ENCODE results near the gene SLC25A21.

SLC25A21 gene

GRCh38 chr14:36767603-36768281, 404.7 kb downstream of the SLC25A21 start:
- DNase-seq (ENCODE audit: low read depth, low spot score) = peak; percentile 34

- no peak for DNase-seq (ENCODE audit: low read depth, low spot score)
These were observed 405.4 kb downstream of the SLC25A21 start for GRCh38 chr14:36766974-36767373.

- DNase-seq (ENCODE audit: low read depth, low spot score) = no peak
These were observed 414.4 kb downstream of the SLC25A21 start for GRCh38 chr14:36757734-36758601.

DNA sequence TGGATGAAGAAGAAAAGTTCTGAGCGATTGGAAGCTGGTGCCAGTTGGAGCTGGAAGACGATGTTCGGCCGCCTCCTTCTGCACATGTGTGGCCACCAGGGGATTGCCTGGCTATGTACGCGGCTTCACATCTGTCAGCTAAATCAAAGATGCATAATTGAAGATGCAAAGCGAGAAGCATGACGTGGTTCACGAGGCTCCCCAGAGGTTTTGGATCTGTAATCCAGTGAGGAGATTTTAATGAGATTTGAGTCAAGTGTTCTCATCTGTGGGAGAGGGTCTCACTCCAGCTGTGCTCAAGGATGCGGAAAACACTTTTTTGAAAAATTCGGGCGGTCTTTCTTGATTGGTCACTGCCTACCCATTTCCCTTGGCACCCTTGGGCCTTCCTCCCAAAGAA, 416.2 kb downstream of the SLC25A21 start:
- no peak for DNase-seq (ENCODE audit: low read depth, low spot score)

DNA sequence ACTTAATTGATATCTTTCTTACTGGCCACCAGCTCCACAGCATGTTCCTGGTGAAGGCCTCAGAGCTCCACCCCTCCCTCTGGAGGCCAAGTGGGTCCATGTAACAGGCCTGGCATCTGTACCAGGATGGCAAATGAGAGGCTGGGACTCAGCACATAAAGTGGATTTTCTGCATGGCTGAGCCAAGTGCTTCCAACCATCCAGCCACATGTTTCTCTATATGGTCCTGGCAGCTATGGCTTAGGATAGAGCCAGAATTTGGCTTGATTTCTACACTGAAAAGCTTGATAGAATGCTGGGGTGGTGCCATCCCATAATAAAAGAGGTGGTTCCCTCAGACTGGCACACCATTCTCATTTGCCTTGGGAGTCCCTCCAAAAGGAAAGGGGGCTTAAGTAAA, 416.6 kb downstream of the SLC25A21 start:
- no peak for DNase-seq (ENCODE audit: low read depth, low spot score)

DNA sequence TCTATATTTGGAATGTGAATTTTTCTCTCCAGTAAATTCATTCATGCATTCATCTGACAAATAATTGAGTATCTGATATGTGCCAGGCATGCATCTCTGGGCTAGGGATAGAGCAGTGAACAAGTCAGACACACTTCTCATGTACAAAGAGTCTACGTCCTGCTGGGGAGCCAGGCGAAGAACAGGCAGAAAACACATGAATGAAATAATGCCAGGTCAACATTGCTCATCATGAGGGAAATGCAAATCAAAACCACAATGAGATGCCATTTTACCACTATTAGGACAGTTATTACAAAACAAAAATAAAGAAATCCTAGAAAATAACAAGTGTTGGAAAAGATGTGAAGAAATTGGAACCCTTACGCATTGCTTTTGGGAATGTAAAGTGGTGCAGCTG, 420.5 kb downstream of the SLC25A21 start:
- DNase-seq (ENCODE audit: low read depth, low spot score) = no peak

GRCh38 chr14:36751106-36751505, 421.3 kb downstream of the SLC25A21 start:
- DNase-seq (ENCODE audit: low read depth, low spot score) = no peak

DNA sequence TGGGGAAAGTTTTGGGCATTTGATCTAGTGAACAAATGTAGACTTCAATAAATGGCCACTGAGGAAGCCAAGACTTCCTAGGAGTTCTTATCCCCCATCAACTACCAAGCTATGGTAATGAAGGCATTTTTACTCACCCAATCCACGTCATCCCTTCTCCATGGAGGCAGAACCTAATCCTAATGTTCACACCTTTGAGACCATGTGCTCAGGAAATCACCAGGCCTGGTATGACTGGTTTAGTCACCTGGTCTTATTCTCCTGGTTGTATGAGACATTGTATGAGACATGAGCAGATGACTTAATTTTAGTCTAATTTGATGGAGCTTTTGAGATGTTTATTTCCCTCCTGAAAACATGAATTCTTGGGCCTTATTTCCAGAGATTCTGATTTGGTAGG, 422.2 kb downstream of the SLC25A21 start:
- no peak for DNase-seq (ENCODE audit: low read depth, low spot score)

GRCh38 chr14:36748610-36749213, 423.7 kb downstream of the SLC25A21 start:
- DNase-seq (ENCODE audit: low read depth, low spot score) = no peak

- peak; percentile 46 for DNase-seq (ENCODE audit: low read depth, low spot score)
These were observed 424.8 kb downstream of the SLC25A21 start for GRCh38 chr14:36747411-36748184.

- no peak for DNase-seq (ENCODE audit: low read depth, low spot score)
These were observed 425.5 kb downstream of the SLC25A21 start for GRCh38 chr14:36746872-36747271.

GRCh38 chr14:36741858-36742257, 430.5 kb downstream of the SLC25A21 start:
- no peak for DNase-seq (ENCODE audit: low read depth, low spot score)

- no peak for DNase-seq (ENCODE audit: low read depth, low spot score)
These were observed 434.1 kb downstream of the SLC25A21 start for GRCh38 chr14:36738269-36738668.

GRCh38 chr14:36726128-36726527, 446.3 kb downstream of the SLC25A21 start:
- no peak for DNase-seq (ENCODE audit: low read depth, low spot score)

- DNase-seq (ENCODE audit: low read depth, low spot score) = no peak
These were observed 448.2 kb downstream of the SLC25A21 start for GRCh38 chr14:36724162-36724561.

- no peak for DNase-seq (ENCODE audit: low read depth, low spot score)
These were observed 448.9 kb downstream of the SLC25A21 start for GRCh38 chr14:36723530-36723929.

DNA sequence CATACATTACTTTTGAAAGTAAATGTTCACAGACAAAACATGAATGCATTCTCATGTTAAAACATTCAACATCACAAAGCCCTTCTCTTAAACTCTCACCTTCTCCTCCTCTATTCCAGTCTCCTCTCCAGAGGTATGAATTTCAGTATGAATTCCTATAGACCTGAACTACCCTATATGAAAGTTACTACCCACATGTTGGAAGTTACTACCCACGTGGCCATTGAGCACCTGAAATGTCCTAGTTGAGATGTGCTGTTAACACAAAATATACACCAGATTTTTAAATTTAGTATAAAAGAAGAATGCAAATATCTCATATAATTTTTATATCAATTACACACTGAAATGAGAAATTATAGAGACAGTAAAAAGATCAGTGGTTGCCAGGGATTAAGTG, 450.5 kb downstream of the SLC25A21 start:
- no peak for DNase-seq (ENCODE audit: low read depth, low spot score)

DNA sequence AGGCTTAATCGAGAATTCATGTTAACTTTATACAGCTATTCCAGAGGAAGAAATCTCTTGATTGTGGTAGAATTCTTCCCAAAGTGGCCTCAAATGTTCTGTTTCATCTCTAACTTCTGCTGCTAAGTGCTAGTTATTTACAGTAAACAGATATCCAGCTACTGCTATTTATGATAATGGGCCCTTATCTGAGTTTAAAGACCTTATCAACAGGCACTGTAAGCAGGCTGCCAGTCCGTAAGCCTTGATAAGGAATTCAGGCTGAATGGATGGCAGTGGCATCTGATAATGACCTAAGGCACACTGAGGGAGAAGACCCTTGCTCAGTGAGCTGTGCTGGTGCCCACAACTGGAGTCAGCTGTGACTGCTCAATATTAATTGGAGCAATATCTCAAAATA, 451.7 kb downstream of the SLC25A21 start:
- DNase-seq (ENCODE audit: low read depth, low spot score) = no peak

DNA sequence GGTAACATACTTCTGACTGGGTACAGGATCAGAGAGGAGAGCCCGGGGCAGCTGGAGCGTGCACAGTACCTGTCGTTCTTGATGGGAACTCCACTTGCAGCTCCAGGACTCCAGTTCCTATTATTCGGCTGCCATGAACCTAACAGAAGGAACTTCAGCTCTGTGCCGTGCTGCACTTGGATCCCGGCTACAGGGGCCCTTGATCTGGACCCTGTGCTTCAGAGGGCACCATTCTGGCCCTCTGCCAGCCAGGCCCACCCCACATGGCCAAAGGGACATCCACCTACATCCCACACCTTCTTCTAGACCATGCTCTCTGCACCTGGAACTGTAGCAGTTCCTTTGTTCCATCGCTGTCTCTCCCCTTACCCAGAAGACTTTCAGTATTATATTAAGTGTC, 452.6 kb downstream of the SLC25A21 start:
- DNase-seq (ENCODE audit: low read depth, low spot score) = no peak

GRCh38 chr14:36718216-36718615, 454.2 kb downstream of the SLC25A21 start:
- DNase-seq (ENCODE audit: low read depth, low spot score) = no peak

DNA sequence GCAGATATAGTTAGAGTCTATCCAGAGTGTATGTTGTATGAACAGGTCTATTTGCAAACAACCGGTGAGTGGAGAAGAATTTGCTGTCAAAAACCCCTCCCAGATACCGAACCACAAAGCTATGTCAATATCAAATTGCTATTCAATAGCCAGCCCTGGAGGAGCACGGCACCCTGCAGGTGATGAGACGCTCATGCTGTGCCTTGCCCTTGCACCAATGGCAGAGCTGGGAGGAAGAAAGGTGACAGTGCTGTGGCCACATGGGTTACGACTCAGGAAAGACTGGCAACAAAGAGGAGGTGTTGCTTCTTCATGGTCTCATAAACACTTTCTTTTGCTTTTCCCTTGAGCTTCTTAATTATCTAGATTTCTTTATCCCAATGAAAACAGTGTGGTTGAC, 455.0 kb downstream of the SLC25A21 start:
- no peak for DNase-seq (ENCODE audit: low read depth, low spot score)

DNA sequence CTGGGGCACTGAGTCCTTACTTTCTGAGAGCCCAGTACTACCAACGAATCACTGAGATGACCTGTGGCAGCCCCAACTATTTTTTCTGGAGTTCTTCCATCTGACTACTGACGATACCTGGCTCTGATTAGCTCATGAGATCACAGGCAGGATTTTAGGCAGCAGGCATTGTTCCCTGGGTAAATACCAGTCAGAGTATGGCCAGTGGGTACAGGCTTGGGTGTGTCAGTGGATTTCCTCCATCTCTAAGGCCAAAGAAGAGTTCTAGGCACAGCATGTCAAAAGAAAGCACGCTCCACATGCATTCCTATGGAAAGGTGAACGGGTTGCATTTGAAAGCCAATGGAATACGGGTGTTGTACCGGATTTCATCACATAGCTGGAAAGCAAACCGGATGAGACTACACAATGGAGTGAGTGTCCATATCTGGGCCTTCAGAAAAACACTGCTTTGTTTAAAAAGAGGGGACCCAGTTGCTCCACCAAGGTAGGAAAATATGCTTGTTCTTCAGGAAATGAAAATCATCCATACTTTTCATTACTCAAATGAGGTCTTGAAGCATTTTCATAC, 455.7 kb downstream of the SLC25A21 start:
- no peak for DNase-seq (ENCODE audit: low read depth, low spot score)

All from astrocyte of the hippocampus (primary cell).